Right atrium auricular region (tissue), 2 donors: ENCODE measurements around the gene TP53I11. TPM values are rescaled to one million over a fixed set of nuclear protein-coding genes. Genes with fewer than 3 reads are reported as not detected.

Source experiments
- DNase-seq: peaks from one replicate; pipeline ENCODE4 v3.0.0-alpha.2; 2019; ENCODE audit warnings: low spot score
- H3K27ac ChIP-seq, 2 donors: fragments of 200-600 bp; sonication (generic); 1 replicate in 1 of 2; 2 replicates in 1 of 2; pipeline ENCODE4 v1.5.1; 2016 to 2019
- H3K27me3 ChIP-seq, 2 donors: fragments of 200-600 bp; sonication (generic); one replicate each; pipeline versions ENCODE4 v1.5.1 to v1.6.0; 2017 to 2019
- H3K36me3 ChIP-seq: fragments of 200-600 bp; sonication (generic); one replicate; pipeline ENCODE4 v1.5.1; 2016
- H3K4me1 ChIP-seq, 2 donors: fragments of 200-600 bp; sonication (generic); one replicate each; pipeline versions ENCODE4 v1.5.1 to v1.6.0; 2017 to 2019
- H3K4me3 ChIP-seq, 2 donors: fragments of 200-600 bp; sonication (generic); 1 replicate in 1 of 2; 2 replicates in 1 of 2; pipeline ENCODE4 v1.5.1; 2017 to 2019; ENCODE audit warnings: mild to moderate bottlenecking in 1 of 2, moderate library complexity in 1 of 2
- H3K9me3 ChIP-seq, 2 donors: fragments of 200-600 bp; sonication (generic); one replicate each; pipeline ENCODE4 v1.5.1; 2019
- CTCF ChIP-seq, 2 donors: fragments of 200-600 bp; sonication (generic); IDR thresholded peaks; one replicate each; pipeline ENCODE4 v1.5.1; 2019; ENCODE audit warnings: antibody characterized with exemption in 2 of 2
- total RNA-seq, 2 donors: library from RNA; depleted of rRNA; stranded (reverse); fragments of >200 nt; gene quantifications; one replicate each; pipeline ENCODE4 v1.1.0, GENCODE V29; 2016

TP53I11 gene
- total RNA-seq, 2 donors from 2014 or later = 46.7 to 89.0 TPM

- TF ChIP-seq CTCF (IDR thresholded peaks at IDR 0.05) = no peak
- Histone ChIP-seq H3K9me3 (no peaks in the 10 kb centered on the region), H3K4me3 (no peak overlapping the region), H3K27me3 (no peaks in the 10 kb centered on the region), H3K4me1 (peaks cover 0 to 19% of the 10 kb centered on the region in 2 donors), H3K36me3 (no peaks in the 10 kb centered on the region), H3K27ac (no peak overlapping the region)
- DNase-seq = no peak
Observed at GRCh38 chr11:44971185-44971584, 20.5 kb upstream of the TP53I11 start.

- peaks cover 0 to 19% of the 10 kb centered on the region in 2 donors for H3K4me1 ChIP-seq
- no peak overlapping the region for H3K27ac ChIP-seq
- H3K27me3 ChIP-seq = no peaks in the 10 kb centered on the region
- no peak overlapping the region for H3K4me3 ChIP-seq
- no peaks in the 10 kb centered on the region for H3K36me3 ChIP-seq
- DNase-seq = no peak
- TF ChIP-seq CTCF (IDR thresholded peaks at IDR 0.05) = no peak
- H3K9me3 ChIP-seq = no peaks in the 10 kb centered on the region
Observed at GRCh38 chr11:44970293-44970692, 19.6 kb upstream of the TP53I11 start.

GRCh38 chr11:44969651-44970252, 19.1 kb upstream of the TP53I11 start:
- no peak for DNase-seq
- H3K27me3 ChIP-seq = no peaks in the 10 kb centered on the region
- no peak overlapping the region for H3K4me3 ChIP-seq
- TF ChIP-seq CTCF (IDR thresholded peaks at IDR 0.05) = no peak
- peaks cover 0 to 19% of the 10 kb centered on the region in 2 donors for H3K4me1 ChIP-seq
- H3K36me3 ChIP-seq = no peaks in the 10 kb centered on the region
- no peaks in the 10 kb centered on the region for H3K9me3 ChIP-seq
- no peak overlapping the region for H3K27ac ChIP-seq

- no peaks in the 10 kb centered on the region for H3K36me3 ChIP-seq
- no peak for TF ChIP-seq CTCF (IDR thresholded peaks at IDR 0.05)
- peaks cover 0 to 18% of the 10 kb centered on the region in 2 donors for H3K4me1 ChIP-seq
Observed at GRCh38 chr11:44968510-44968909, 17.8 kb upstream of the TP53I11 start.

GRCh38 chr11:44967930-44968496, 17.3 kb upstream of the TP53I11 start:
- TF ChIP-seq CTCF (IDR thresholded peaks at IDR 0.05) = no peak
- DNase-seq = no peak
- H3K27me3 ChIP-seq = no peaks in the 10 kb centered on the region

More at GRCh38 chr11:44968510-44968909, 17.8 kb upstream of the TP53I11 start:
- Histone ChIP-seq H3K27ac (no peak overlapping the region), H3K27me3 (no peaks in the 10 kb centered on the region), H3K9me3 (no peaks in the 10 kb centered on the region), H3K4me3 (no peak overlapping the region)
- no peak for DNase-seq

More at GRCh38 chr11:44967930-44968496, 17.3 kb upstream of the TP53I11 start:
- Histone ChIP-seq H3K9me3 (no peaks in the 10 kb centered on the region), H3K27ac (no peak overlapping the region), H3K4me3 (no peak overlapping the region), H3K36me3 (no peaks in the 10 kb centered on the region), H3K4me1 (peaks cover 0 to 13% of the 10 kb centered on the region in 2 donors)
